SK-N-SH (cell line): Measurements from ENCODE around the gene FRY.

ENCODE experiments used
- CHD2 ChIP-seq: fragments of 150-350 bp; IDR thresholded peaks from 2 replicates; pipeline ENCODE4 v1.6.1; 2018; ENCODE audit warnings: low read length; ENCODE audit not compliant: partially characterized antibody
- CTCF ChIP-seq: fragments of 200-600 bp; sonication (generic); IDR thresholded peaks from 2 replicates; pipeline ENCODE4 v1.6.1; 2017; ENCODE audit warnings: antibody characterized with exemption, mild to moderate bottlenecking, moderate library complexity
- ELF1 ChIP-seq: IDR thresholded peaks from 2 replicates; pipeline ENCODE4 v1.4.0; 2012
- EP300 ChIP-seq, 2 experiments: IDR thresholded peaks; 2 replicates each; pipeline versions ENCODE4 v1.4.0 to v1.6.1; 2012; ENCODE audit warnings: borderline replicate concordance in 1 of 2, low read depth in 1 of 2, low read length in 1 of 2
- MAX ChIP-seq: IDR thresholded peaks from 2 replicates; pipeline ENCODE4 v1.4.0; 2012; ENCODE audit warnings: low read depth
- PBX3 ChIP-seq: IDR thresholded peaks from 2 replicates; pipeline ENCODE4; 2012
- POLR2AphosphoS5 ChIP-seq: IDR thresholded peaks from 2 replicates; pipeline ENCODE4 v1.6.1; 2012; ENCODE audit warnings: low read depth, low read length
- RAD21 ChIP-seq: IDR thresholded peaks from 2 replicates; pipeline ENCODE4 v1.6.1; 2012; ENCODE audit warnings: mild to moderate bottlenecking, low read length
- TAF1 ChIP-seq: IDR thresholded peaks from 2 replicates; pipeline ENCODE4 v1.6.1; 2012; ENCODE audit warnings: low read depth, mild to moderate bottlenecking, low read length, moderate library complexity, borderline replicate concordance
- USF2 ChIP-seq: fragments of 150-350 bp; IDR thresholded peaks from 2 replicates; pipeline ENCODE4 v1.6.1; 2017; ENCODE audit warnings: antibody characterized with exemption, low read length, low read depth, borderline replicate concordance
- YY1 ChIP-seq: IDR thresholded peaks from 2 replicates; pipeline ENCODE4 v1.4.0; 2012; ENCODE audit warnings: low read depth, mild to moderate bottlenecking

- TF ChIP-seq CTCF (no peak), CHD2 (no peak), POLR2AphosphoS5 (no peak), YY1 (no peak), TAF1 (no peak), RAD21 (no peak), ELF1 (no peak), USF2 (no peak), EP300 (IDR thresholded peaks at IDR 0.05; ENCODE audit: borderline replicate concordance in 1 of 2, low read depth in 1 of 2, low read length in 1 of 2) (no peak), PBX3 (no peak), MAX (no peak)
Observed at GRCh38 chr13:32037471-32037870, 5.9 kb downstream of the FRY start.
